ENCODE results near the gene METRN. TPM values are rescaled to one million over a fixed set of nuclear protein-coding genes. Genes with fewer than 3 reads are reported as not detected.

METRN gene
- total RNA-seq, 4 donors from 2014 or later = 51.0 to 109 (median 57.0) TPM

GRCh38 chr16:672371-672770 lies 42.5 kb upstream of the METRN start:
- Histone ChIP-seq H3K9me3 (no peaks in the 10 kb centered on the region), H3K27ac (no peak overlapping the region), H3K36me3 (peaks cover 33 to 44% of the 10 kb centered on the region in 2 donors), H3K27me3 (no peaks in the 10 kb centered on the region), H3K4me1 (peaks cover 12 to 25% of the 10 kb centered on the region in 2 donors), H3K4me3 (replicated peaks in 1 of 3) (no peak overlapping the region)
- intact Hi-C loops (cut with DNase I) = no loop called here
- TF ChIP-seq POLR2A (IDR thresholded peaks at IDR 0.05) (no peak), CTCF (IDR thresholded peaks at IDR 0.05) (no peak)
- DNase-seq = no peak
- WGBS, 2 donors = 93% methylated on average over 8 of the region's 19 CpGs; no CpG with 5 or more reads in 1 of the 2 donors

- Histone ChIP-seq H3K9me3 (no peaks in the 10 kb centered on the region), H3K27ac (no peak overlapping the region), H3K27me3 (no peaks in the 10 kb centered on the region), H3K4me3 (replicated peaks in 1 of 3) (no peak overlapping the region), H3K4me1 (peaks cover 12 to 21% of the 10 kb centered on the region in 2 donors), H3K36me3 (peaks cover 33 to 44% of the 10 kb centered on the region in 2 donors)
- TF ChIP-seq POLR2A (IDR thresholded peaks at IDR 0.05) (no peak), CTCF (IDR thresholded peaks at IDR 0.05) (no peak)
- intact Hi-C loops (cut with DNase I) = no loop called here
- 96 to 97% methylated on average over 20 of the region's 21 CpGs for WGBS, 2 donors
- no peak for DNase-seq
Observed at GRCh38 chr16:672851-673250, 42.1 kb upstream of the METRN start.

GRCh38 chr16:673399-673991 lies 41.4 kb upstream of the METRN start:
- peaks cover 33 to 44% of the 10 kb centered on the region in 2 donors for H3K36me3 ChIP-seq
- no peak for TF ChIP-seq CTCF (IDR thresholded peaks at IDR 0.05)
- H3K9me3 ChIP-seq = no peaks in the 10 kb centered on the region
- no peaks in the 10 kb centered on the region for H3K27me3 ChIP-seq
- 90% methylated on average over 11 of the region's 18 CpGs; no CpG with 5 or more reads in 1 of the 2 donors for whole genome bisulfite sequencing, 2 donors
- DNase-seq = no peak
- no peak overlapping the region for H3K4me3 ChIP-seq (replicated peaks in 1 of 3)
- intact Hi-C loops (cut with DNase I) = no loop called here
- peaks cover 11 to 21% of the 10 kb centered on the region in 2 donors for H3K4me1 ChIP-seq
- no peak overlapping the region for H3K27ac ChIP-seq

- H3K27me3 ChIP-seq = no peaks in the 10 kb centered on the region
- WGBS, 2 donors = 83 to 88% methylated on average over 4 to 12 of the region's 22 CpGs
- H3K4me3 ChIP-seq (replicated peaks in 1 of 3) = no peak overlapping the region
- DNase-seq = no peak
- no peaks in the 10 kb centered on the region for H3K9me3 ChIP-seq
- intact Hi-C loops (cut with DNase I) = no loop called here
- no peak overlapping the region for H3K27ac ChIP-seq
- peaks cover 33 to 43% of the 10 kb centered on the region in 2 donors for H3K36me3 ChIP-seq
- TF ChIP-seq POLR2A (IDR thresholded peaks at IDR 0.05) (no peak), CTCF (IDR thresholded peaks at IDR 0.05) (no peak)
- peaks cover 8 to 18% of the 10 kb centered on the region in 2 donors for H3K4me1 ChIP-seq
Observed at GRCh38 chr16:674214-674881, 40.6 kb upstream of the METRN start.
